Activated CD8-positive, alpha-beta memory T cell treated with anti-CD3 and anti-CD28 coated beads, Interleukin-2, amount 50 U/mL, for 24 hours (primary cell): ENCODE measurements around the gene SYNPO2.
"Not testable (repeated sequence)": the region's sequence is repeated elsewhere in the genome, so short reads cannot be mapped to it uniquely, and the experiment has no call there.

Experiments
- DNase-seq: peaks from one replicate; pipeline ENCODE4 v3.0.0-alpha.2; 2020; ENCODE audit errors: extremely low read depth

SYNPO2 gene

DNA sequence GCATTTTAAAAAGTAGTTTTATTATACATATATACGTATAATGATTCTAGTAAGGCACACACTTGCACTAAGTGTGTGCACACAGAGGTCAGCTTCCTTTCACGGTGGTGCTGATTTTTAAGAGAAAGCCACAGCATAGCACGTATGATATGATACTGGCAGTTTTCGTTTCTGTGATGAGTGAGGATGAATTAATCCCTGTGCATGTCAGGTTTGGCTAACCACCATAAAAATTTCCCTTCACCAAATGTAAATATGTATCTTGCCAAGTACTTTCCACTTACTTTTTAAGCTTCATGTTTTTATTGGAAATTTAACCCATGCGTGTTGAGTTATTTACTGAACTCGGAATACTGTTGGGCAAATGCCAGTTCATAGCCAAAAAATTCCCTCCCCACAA is 84.6 kb downstream of the SYNPO2 start:
- no peak for DNase-seq

DNA sequence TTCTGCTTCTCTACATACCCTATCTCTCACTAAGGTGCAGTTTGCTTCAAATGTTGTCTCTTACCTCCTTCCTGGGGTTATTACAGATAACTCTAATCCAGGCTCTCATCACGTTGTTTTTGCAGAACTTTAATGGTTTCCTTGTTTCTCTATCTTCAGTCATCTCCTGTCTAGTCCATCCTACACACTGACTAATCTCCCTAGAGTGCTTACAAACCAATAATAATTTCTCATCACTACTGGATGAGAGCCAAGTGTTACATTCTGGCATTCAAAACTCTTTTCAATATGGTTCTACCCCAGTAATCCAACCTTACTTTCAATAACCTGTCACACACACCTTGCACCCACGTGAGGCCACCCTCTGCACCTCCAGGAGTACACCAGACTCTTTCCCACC is 86.1 kb downstream of the SYNPO2 start:
- no peak for DNase-seq

DNA sequence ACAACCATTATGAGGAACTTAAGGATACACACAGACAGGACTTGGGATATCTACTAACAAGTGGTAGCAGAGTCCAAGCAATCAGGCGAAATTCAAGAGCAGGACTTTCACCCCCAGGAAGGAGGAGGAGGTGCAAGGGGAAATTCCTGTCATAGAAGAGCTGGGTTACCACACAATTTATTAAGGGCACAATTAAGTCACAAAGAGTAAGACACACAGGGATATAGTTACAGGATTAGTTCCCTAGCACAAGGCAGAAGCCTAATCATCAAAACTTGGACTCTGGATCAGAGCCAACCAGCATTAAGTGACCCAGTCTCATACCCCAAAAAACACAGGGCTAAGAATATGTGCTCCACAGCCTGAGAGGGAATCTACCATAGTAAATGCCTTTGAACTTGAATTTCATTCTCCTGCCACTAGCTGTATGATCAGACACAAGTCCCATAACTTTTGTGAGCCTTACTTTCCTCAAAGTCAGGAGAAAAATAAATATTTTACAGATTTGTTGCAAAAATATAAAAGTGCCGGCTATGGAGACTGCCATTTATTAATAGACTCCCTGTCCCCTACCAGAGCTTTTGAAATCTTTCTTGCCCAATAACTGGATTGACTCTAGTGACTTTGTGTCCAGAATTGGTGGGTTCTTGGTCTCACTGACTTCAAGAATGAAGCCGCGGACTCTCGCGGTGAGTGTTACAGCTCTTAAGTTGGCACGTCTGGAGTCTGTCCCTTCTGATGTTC is 87.0 kb downstream of the SYNPO2 start:
- DNase-seq = no peak

DNA sequence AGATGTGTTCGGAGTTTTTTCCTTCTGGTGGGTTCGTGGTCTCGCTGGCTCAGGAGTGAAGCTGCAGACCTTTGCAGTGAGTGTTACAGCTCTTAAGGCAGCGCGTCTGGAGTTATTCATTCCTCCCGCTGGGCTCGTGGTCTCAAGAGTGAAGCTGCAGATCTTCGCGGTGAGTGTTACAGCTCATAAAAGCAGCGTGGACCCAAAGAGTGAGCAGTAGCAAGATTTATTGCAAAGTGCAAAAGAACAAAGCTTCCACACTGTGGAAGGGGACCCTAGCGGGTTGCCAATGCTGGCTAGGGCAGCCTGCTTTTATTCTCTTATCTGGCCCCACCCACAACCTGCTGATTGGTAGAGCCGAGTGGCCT is 87.5 kb downstream of the SYNPO2 start:
- DNase-seq = not testable (repeated sequence)

DNA sequence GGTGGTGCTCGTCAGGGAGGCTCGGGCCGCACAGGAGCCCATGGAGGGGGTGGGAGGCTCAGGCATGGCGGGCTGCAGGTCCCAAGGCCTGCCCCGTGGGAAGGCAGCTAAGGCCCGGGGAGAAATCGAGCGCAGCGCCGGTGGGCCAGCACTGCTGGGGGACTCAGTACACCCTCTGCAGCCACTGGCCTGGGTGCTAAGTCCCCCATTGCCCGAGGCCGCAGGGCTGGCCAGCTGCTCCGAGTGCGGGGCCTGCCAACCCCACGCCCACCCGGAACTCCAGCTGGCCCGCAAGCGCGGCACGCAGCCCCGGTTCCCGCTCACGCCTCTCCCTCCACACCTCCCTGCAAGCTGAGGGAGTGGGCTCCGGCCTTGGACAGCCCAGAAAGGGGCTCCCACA is 88.4 kb downstream of the SYNPO2 start:
- not testable (repeated sequence) for DNase-seq

DNA sequence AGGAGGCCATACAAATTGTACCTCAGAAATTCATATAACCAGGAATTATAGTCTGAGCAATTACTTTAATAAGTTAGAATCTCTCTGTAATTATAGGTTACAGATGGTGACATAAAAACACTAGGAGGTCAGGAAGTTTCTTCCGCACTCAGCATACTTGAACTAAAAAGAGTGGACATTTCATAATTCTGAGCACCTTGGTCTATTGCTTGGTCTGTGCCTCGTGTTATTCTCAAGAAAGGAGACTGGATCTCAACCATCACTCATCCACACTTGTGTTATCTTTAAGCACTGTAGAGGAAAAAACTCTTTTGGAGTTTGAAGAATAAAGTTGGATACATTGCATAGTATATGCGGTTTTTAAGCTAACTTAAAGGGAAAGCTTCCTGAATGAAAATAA is 91.1 kb downstream of the SYNPO2 start:
- no peak for DNase-seq

DNA sequence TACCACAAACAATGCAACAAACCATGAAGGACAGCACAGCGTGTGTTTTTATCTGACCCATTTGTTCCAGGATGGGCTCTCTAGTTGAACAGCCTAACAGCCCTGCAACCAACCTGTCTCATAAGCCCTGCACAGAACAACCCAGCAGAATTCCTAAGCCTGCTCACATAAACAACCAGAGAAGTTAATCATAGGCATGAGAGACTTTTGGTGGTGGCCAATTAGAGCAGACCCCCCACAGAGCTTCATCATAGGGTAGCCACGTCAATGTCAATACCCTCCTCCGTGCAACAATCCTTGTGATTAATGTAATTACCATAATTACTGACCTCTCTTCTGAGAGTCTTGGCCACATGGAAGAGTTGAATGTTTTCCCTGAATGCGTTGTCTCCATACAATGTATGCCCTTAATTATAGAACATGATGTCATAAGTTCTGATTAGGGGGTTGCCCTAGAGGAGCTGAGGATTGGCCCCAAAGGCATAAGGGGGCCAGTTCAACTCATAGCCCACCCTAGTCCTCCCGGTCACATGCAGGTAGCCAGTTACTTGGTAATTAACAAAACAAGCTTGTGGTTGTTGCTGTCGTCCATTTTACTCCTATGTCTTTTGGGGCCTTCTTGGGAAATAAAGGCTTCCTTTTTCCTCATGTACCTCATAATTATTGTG is 92.7 kb downstream of the SYNPO2 start:
- DNase-seq = no peak

DNA sequence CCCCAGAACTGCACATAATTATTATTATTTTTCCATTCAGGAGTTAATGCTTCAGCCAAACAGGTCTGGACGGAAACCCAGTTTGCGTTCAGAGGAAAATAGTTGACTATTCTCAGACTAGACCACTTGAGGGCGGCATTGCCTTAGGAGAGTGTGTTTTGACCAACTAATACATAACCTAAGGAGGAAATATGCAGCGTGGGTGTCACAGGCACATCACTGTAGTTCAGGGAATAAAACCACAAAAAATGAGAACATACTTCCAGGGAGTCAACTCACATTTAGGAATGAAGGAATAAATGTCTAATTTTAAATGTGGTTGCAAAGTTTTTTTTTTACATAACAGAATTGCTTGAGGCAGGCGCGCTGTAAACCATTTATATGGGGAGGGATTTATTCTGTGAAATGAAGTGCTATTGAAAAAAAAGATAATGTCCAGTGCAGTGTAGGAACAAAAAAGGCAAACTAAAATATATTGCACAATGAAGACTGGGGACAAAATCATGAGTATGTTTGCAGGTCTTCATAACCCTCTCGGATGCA is 93.3 kb downstream of the SYNPO2 start:
- DNase-seq = peak; percentile 2

DNA sequence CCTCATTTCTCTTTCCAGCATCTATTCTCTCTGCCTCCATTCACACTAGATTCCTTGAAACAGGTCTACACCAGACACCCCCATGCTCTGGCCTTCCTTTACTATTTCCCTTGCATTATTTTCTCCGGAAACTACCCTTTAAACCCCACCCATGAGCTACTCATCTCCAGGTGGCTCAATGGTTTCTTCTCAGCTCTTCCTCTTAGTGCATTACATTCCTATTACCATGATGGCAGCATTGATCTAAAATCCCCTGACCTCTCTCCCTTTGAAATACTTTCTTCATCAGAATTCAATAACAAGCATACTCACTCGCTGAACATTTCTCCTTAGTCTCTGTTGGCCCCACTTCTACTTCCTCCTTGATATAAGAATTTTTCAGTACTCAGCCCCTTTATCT is 94.6 kb downstream of the SYNPO2 start:
- DNase-seq = no peak

DNA sequence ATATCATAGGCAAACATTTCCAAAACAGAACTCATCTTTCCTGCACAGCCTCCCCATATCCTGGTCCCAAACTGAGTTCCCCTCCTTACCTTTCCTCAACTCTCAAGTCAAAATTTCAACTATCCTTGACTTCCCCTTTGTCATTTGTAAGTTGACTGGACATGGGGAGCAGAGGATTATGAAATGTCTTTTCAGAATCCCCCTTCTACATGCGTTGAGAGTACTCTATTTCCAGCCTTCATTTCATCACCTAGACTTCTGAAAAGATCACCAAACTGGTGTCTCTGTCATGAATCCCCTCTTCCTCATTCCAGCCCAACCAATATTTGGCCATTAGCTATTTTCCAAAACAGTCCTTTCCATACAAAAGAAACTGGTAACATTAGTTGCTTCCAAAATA is 95.2 kb downstream of the SYNPO2 start:
- no peak for DNase-seq

DNA sequence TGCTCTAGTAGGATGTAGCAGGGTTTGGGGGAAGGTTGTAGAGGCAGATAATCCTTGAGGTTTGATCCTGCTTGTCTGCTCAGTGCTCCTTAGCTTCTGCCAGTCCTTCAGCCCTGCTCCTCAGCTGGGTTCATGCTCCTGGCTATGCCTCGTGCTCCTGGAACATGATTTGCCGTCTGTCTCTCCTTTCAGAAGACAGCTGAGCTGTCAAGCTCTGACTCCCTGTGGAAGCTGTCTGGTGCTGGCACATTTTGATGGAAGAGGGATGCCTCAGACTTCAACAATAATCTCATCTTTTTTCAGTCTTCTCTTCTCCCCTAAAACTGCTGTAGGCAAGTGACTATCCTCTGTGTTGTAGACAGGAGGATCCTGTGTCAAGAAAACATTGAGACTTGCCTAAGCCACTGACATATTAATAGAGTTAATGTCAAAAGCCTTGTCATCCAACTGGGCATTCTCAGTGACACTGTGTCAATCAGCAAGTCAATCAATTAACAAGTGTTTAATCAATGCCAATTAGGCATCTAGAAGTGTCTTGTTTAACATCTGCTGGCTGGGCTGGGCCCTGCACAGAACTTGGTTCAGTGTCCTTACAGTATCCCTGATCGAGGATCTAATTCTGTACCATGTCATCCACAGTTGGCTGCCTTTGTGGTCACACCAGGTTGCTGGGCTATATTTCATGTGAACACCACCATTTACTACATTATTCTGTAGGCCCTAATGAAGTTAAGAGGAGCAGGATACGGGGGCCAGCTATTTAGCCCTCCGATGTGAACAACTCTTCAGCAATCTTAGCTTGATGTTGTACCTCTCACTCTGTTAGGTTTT is 96.7 kb downstream of the SYNPO2 start:
- DNase-seq = no peak

DNA sequence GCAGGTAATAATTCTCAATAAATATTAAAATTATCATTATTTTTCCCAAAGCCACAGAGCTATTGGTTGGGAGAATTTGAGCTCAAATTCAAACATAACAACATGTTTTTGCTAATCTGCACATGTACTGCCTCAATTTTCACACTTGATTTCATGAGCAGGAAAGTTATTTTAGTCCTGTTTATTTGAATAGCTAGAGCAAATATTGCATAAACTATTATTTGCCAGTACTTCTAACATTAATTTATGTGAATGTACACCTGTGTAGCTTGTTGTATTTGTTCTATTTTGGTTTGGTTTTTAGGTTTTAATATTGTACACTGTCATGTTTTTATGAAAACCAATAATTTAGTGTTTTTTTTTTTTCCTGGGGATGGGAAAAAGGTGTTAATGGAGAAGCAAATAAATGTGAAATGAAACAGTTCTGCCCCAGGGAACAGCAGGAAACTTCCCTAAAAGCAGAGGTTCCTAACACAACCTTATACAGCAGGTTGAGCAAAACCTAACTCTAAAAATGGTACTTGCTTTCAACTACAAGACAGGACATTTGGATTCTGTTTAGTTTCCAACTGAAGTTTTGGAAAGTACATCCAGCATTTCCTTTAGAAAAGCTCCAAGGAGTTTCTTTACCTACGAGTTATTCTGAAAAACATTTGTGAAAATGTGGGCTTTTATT is 99.4 kb downstream of the SYNPO2 start:
- DNase-seq = no peak

DNA sequence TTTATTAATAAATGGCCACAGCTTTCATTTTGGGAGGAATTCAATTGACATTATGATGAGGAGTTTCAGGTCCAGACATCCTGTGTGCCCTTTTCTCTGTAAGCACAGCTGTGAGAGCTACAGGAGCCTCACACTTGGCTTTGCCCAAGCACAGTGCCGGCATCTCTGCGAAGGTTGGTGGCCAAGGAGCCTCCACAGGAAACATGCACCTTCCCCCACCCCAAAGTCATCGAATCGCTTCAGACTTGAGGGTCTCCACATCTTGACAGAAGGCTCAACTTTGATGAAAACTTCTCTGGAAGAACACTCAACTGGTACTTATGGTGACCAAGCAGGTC is 100.0 kb downstream of the SYNPO2 start:
- DNase-seq = no peak

DNA sequence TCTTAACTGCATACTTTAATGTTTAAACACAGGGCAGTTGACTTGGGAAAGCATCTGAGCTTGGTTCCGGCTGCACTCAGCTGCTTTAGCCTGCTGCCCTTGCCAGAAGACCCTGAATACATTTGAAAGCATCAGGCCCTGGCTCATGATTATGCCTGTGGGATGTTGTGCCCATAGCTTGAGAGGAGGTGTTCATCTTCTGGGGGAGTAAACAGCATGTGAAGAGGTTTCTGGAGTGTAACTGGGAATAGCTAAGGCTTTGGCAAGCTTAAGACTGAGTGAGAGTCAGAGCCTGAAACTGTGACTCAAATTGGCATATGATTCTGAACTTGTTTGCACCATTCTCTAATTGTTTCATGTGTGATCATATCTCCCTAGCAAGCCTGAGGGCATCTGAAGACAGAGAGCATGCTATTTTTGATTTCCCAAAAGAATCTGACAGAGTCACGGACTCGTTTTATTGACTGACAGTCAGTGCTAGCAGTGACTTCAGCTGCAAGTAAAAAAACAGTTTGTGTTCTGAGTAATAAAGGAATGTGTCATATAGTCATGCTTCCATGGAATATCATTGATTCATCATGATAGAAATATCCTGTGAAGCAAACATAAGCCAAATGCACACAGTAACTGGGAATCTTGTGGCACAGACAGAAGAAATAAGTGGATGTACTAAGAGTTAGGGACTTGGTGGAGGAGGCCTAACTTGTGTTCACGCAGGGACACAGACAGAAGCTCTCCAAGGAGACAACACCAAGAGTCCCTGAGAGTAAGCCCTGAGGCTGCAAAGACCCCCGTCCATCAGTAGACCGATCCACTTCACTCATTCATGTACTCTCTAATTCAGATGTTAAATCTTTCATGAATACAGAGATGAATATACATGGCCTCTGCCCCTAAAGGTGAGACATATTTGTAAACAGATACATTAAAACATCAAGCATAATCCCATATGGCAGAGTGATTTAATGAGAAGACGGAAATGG is 100.7 kb downstream of the SYNPO2 start:
- DNase-seq = no peak

DNA sequence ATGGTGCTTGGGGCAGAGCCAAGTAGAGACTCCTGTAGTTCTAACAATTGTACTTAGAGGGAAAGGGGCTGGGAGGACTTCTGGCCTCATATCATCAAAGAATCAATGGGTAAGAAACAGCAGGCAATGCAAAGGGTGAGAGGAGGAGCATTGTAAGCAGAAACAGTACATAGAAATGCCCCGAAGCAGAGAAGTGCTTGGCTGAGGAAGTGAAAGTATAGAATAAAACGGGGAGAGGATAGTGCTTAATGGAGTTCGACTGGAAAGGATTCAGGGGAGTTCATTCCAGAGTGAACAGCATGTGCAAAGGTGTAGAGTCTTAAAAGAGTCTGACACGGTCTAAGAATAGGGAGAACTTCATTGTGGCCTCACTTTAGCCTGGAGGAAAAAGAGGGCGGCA is 103.0 kb downstream of the SYNPO2 start:
- no peak for DNase-seq

DNA sequence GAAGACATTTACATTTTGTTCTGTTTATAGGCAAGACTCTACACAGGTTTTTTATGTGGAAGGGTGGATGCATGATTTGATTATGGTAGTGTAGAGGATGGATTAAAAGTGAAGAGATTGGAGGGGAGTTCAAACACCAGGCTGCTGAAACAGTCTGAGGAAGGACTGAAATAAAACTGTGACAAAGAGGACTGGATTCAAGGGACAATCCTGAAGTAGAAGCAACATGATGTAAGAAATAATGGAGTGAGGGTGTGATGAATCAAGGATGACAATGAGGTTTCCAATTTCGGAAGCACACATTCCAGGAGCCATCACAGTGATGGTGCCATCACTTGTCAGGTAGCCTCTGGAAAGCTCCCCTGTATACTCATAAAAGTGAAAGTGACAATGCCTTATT is 103.5 kb downstream of the SYNPO2 start:
- DNase-seq = no peak

DNA sequence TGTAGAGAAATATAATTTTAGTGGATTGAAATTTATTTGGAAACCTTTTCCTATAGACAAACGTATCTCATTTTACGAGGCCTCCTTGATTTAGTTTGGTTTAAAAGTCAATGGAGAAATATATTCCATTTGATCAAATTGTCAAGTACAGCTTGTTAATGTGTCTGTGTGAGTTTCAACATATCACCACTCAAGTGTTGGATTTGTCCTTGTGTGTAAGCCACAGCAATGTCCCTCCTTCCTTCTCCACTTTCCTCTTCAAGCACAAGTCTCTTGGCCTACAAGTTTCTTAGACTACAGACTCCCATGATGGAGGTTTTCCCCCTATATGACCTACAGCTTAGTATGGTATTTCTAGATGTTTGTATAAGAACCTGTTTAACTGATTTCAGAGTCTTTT is 104.7 kb downstream of the SYNPO2 start:
- DNase-seq = no peak

DNA sequence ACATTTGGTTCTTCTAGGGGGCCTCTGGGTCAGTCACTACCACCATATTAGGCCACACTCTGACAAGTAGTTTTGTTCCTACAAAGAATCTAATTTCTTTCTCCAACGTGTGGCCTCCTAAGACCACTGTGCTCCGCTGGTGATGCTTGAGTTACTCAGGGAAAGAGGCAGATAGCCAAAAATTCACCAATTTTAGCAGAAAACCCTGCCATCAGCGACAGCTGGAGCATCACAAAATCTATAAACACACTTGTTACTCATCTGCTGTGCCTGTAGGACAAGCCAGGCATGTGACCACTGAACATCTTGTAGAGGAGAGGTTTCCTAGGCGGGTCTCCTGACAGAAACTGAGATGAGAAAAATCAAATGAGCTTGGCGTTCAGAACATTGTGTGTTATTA is 105.4 kb downstream of the SYNPO2 start:
- DNase-seq = no peak

DNA sequence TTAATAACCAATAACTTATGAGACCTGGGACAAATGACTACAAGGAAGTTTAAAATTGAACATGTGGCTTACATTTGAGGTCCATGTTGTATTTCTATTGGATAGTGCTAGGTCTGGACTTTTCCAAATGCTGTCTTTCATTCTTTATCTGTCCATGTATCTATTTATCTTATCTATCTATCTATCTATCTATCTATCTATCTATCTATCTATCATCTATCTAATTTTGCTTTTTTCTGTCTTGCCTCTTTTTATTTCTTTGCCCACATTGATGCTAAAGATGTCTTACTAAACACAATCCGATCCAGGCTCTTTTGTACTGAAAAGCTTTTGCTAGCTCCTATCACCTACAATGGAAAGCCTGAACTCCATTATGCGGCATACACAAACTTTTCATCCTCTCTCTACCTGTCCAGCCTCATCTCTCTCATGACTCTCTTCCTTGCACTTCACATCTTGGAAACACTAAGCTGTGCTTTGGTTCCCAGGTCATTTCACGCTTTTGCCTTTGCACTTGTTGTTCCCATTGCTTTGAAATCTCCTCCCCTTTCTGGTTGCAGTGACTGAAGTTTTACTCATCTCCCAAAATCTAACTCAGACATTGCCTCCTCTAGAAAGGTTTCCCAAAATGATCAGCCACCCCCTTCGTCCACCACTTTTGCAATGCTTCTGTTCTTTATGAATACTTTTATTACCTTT is 107.2 kb downstream of the SYNPO2 start:
- DNase-seq = no peak

DNA sequence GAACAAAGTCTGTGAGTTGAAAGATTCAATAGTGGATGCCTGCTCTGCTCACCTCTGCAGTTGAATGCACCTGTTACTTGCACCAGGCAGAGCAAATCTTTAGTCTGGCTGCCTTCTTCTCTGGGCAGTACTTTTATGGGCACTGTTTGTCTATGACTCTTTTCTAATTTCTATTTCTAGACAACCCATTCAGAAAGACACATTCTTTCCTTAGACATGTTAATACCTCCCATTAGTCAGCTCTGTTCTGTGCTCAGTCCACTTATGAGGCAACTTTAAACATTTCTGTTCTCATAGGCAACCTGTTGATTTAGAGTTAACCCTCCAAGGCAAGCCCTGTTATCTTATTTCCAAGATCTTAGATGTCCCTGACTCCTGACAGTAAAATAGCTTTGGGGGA is 108.9 kb downstream of the SYNPO2 start:
- no peak for DNase-seq
